ENCODE measurements around the gene APOE.
"Not testable (repeated sequence)": the region's sequence is repeated elsewhere in the genome, so short reads cannot be mapped to it uniquely, and the experiment has no call there.

Gene APOE

GRCh38 chr19:44886141-44886540 is 19.5 kb upstream of the APOE start:
- H3K4me3 ChIP-seq (ENCODE audit: low read depth, low read length): no peak overlapping the region
- no peak for TF ChIP-seq CTCF (conservative IDR thresholded peaks at IDR 0.05; ENCODE audit: low read depth, low read length)
- DNase-seq (ENCODE audit: low read depth): no peak

- no peak for DNase-seq (ENCODE audit: low read depth)
- no peak overlapping the region for H3K4me3 ChIP-seq (ENCODE audit: low read depth, low read length)
- no peak for TF ChIP-seq CTCF (conservative IDR thresholded peaks at IDR 0.05; ENCODE audit: low read depth, low read length)
Observed at GRCh38 chr19:44887648-44888047, 17.9 kb upstream of the APOE start.

- DNase-seq (ENCODE audit: low read depth); H3K4me3 ChIP-seq (ENCODE audit: low read depth, low read length): not testable (repeated sequence)
Observed at GRCh38 chr19:44888335-44888734, 17.3 kb upstream of the APOE start.

- no peak for DNase-seq (ENCODE audit: low read depth)
- peak overlapping the region; percentile 64 for H3K4me3 ChIP-seq (ENCODE audit: low read depth, low read length)
- TF ChIP-seq CTCF (conservative IDR thresholded peaks at IDR 0.05; ENCODE audit: low read depth, low read length): no peak
Observed at GRCh38 chr19:44889830-44890365, 15.7 kb upstream of the APOE start.

GRCh38 chr19:44890366-44891015 is 15.1 kb upstream of the APOE start:
- no peak for TF ChIP-seq CTCF (conservative IDR thresholded peaks at IDR 0.05; ENCODE audit: low read depth, low read length)

GRCh38 chr19:44891016-44891882 is 14.3 kb upstream of the APOE start, which contains the start of gene TOMM40:
Gene TOMM40, plus strand, starts transcription at chr19:44891254. Its CDS starts 162 bp downstream, at chr19:44891416.
- no peak for DNase-seq (ENCODE audit: low read depth)
- TF ChIP-seq CTCF (conservative IDR thresholded peaks at IDR 0.05; ENCODE audit: low read depth, low read length): no peak
- H3K4me3 ChIP-seq (ENCODE audit: low read depth, low read length): peak within 1 kb of the TSS; percentile 79

More at GRCh38 chr19:44890366-44891015, 15.1 kb upstream of the APOE start:
- H3K4me3 ChIP-seq (ENCODE audit: low read depth, low read length): peak overlapping the region; percentile 64
- peak; percentile 100 for DNase-seq (ENCODE audit: low read depth)

- DNase-seq (ENCODE audit: low read depth): no peak
- TF ChIP-seq CTCF (conservative IDR thresholded peaks at IDR 0.05; ENCODE audit: low read depth, low read length): no peak
- H3K4me3 ChIP-seq (ENCODE audit: low read depth, low read length): no peak overlapping the region
Observed at GRCh38 chr19:44892932-44893331, 12.7 kb upstream of the APOE start.

Data from choroid plexus epithelial cell (primary cell).